ENCODE measurements around the gene ENSA.

Gene ENSA

DNA sequence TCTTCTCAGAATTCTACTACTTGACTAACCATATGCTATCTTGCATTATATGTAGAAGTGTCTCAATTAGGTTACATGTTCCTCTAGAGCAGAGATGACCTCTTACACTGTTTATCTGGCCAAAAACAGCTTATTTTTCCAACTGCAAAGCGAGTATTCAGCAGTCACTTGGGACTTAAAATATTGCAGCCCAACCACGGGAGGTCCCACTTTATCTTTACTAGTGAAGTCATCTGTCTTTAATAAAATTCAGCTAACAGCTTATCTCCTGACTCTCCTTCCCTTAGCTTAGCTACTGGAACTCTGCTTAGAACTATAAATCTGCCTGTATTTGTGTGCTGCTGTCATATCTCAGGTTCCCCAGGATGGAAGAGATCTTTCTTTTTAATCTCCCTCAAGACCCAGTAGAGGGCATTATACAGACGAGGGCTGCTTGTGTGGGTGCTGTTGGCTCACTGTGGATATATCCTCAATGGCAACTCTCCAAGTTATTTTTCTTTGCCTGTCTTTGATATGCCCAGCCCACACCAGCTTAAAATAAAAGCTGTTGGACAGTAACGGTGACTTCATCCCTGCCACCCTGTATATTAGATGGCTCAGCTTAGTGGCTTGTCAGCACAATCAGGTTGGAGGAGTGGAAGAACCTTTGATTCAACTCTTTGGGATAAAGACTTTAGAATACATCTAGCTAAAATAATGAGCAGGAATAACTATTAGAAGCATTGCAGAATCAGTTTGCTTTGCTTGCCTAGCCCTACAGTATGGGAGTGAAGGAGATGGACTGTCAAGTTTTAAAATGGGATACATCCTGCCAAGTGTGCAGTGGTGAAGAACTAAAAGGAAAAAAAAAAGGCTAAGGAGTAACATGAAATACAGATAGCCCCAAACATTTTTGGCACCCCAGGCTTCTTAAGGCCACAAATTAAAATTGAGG lies 9.6 kb downstream of the ENSA start:
- no peak overlapping the region for H3K27ac ChIP-seq (replicated peaks; ENCODE audit: low read length)
- H3K27me3 ChIP-seq (ENCODE audit: control insufficient read depth in 3 of 3, insufficient read depth in 3 of 3, low read depth in 1 of 3, low read length in 3 of 3) = no peaks in the 10 kb centered on the region
- no peak overlapping the region for H2BK15ac ChIP-seq (ENCODE audit: low read length)
- H3K14ac ChIP-seq (ENCODE audit: low read length) = no peak overlapping the region
- no peak for DNase-seq (ENCODE audit: low spot score)
- H2BK120ac ChIP-seq (ENCODE audit: low read depth, low read length) = no peak overlapping the region
- no CpG with 5 or more reads among the region's 4 CpGs for WGBS, 2 donors (ENCODE audit: extremely low coverage in 2 of 2, insufficient read length in 2 of 2, insufficient replicate concordance in 1 of 2)
- no peak overlapping the region for H4K8ac ChIP-seq (ENCODE audit: low read depth, low read length)
- no peak overlapping the region for H2BK12ac ChIP-seq (ENCODE audit: low read length)
- H4K91ac ChIP-seq (ENCODE audit: low read depth, low read length, poor library complexity) = no peak overlapping the region
- no peak overlapping the region for H3K23ac ChIP-seq (ENCODE audit: low read depth, low read length, poor library complexity)
- H3K4me1 ChIP-seq (ENCODE audit: control insufficient read depth in 2 of 2, insufficient read depth in 1 of 2, low read depth in 1 of 2, low read length in 2 of 2) = no peaks in the 10 kb centered on the region
- no peak overlapping the region for H3K9ac ChIP-seq (ENCODE audit: low read depth, low read length, poor library complexity)
- no peak overlapping the region for H2AK5ac ChIP-seq (ENCODE audit: low read depth, low read length)
- no peaks in the 10 kb centered on the region for H3K79me1 ChIP-seq (ENCODE audit: low read depth, low read length)
- no peak overlapping the region for H3K4me3 ChIP-seq (ENCODE audit: low read length in 2 of 2)
- no peaks in the 10 kb centered on the region for H3K9me3 ChIP-seq (replicated peaks in 1 of 2; ENCODE audit: control insufficient read depth in 2 of 2, insufficient read depth in 1 of 2, low read depth in 1 of 2, low read length in 2 of 2)
- H3K18ac ChIP-seq (ENCODE audit: low read length) = no peak overlapping the region
- no peak overlapping the region for H3K4ac ChIP-seq (ENCODE audit: low read length)
- no peak overlapping the region for H3K4me2 ChIP-seq (ENCODE audit: insufficient read depth, low read length, poor library complexity, severe bottlenecking)
- no peak overlapping the region for H2BK5ac ChIP-seq (ENCODE audit: low read length)
- H2AFZ ChIP-seq (ENCODE audit: low read length) = no peak overlapping the region
- peaks cover 32 to 95% of the 10 kb centered on the region in 2 donors for H3K36me3 ChIP-seq (replicated peaks in 1 of 2; ENCODE audit: control insufficient read depth in 2 of 2, insufficient read depth in 2 of 2, low read length in 2 of 2)

DNA sequence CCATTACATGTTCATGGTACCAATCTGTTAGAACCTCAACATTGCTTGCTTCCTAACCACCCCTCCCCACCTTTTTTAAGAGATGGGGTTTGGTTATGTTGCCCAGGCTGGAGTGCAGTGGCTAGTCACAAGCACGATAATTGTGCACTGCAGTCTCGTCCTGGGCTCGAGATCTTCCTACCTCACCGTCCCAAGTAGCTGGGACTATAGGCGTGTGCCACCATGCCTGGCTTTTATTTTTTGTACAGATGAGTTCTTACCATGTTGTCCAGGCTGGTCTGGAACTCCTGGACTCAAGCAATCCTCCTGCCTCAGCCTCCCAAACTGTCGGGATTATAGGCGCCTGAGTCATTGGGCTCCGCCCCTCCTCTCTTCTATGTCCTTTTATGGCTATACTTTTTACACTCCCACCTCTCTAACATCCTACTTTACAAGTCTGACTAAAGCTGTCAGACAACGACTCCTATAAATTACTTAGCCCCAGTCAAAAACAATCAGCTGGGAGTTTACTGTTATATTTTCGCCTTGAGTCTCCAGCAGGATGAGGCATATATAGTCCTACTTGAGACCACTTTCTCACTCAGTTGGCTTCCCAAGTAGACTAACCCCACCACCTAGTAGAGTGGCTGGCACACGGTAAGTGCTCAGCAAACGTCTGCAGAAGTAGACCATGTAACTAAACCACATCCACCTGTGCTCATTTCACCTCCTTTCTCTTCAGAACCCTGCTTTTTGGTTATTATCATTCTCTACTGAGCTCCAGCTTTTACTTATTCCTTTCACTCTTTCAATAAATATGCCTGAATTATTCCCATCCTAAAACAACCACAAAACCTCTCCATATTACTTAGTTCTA lies 13.8 kb downstream of the ENSA start:
- Histone ChIP-seq H3K27ac (replicated peaks; ENCODE audit: low read length) (no peak overlapping the region), H3K18ac (ENCODE audit: low read length) (no peak overlapping the region), H2BK12ac (ENCODE audit: low read length) (no peak overlapping the region), H3K27me3 (ENCODE audit: control insufficient read depth in 3 of 3, insufficient read depth in 3 of 3, low read depth in 1 of 3, low read length in 3 of 3) (no peaks in the 10 kb centered on the region), H3K9ac (ENCODE audit: low read depth, low read length, poor library complexity) (no peak overlapping the region), H4K8ac (ENCODE audit: low read depth, low read length) (no peak overlapping the region), H4K91ac (ENCODE audit: low read depth, low read length, poor library complexity) (no peak overlapping the region), H3K4me2 (ENCODE audit: insufficient read depth, low read length, poor library complexity, severe bottlenecking) (no peak overlapping the region), H3K9me3 (replicated peaks in 1 of 2; ENCODE audit: control insufficient read depth in 2 of 2, insufficient read depth in 1 of 2, low read depth in 1 of 2, low read length in 2 of 2) (no peaks in the 10 kb centered on the region), H2AK5ac (ENCODE audit: low read depth, low read length) (no peak overlapping the region), H3K79me1 (ENCODE audit: low read depth, low read length) (no peaks in the 10 kb centered on the region), H3K14ac (ENCODE audit: low read length) (no peak overlapping the region), H3K4me3 (ENCODE audit: low read length in 2 of 2) (no peak overlapping the region), H2BK15ac (ENCODE audit: low read length) (no peak overlapping the region), H3K36me3 (replicated peaks in 1 of 2; ENCODE audit: control insufficient read depth in 2 of 2, insufficient read depth in 2 of 2, low read length in 2 of 2) (peaks cover 22 to 73% of the 10 kb centered on the region in 2 donors), H3K23ac (ENCODE audit: low read depth, low read length, poor library complexity) (no peak overlapping the region), H3K4me1 (ENCODE audit: control insufficient read depth in 2 of 2, insufficient read depth in 1 of 2, low read depth in 1 of 2, low read length in 2 of 2) (peaks cover 2 to 10% of the 10 kb centered on the region in 2 donors), H3K4ac (ENCODE audit: low read length) (no peak overlapping the region), H2BK120ac (ENCODE audit: low read depth, low read length) (no peak overlapping the region), H2BK5ac (ENCODE audit: low read length) (no peak overlapping the region), H2AFZ (ENCODE audit: low read length) (no peak overlapping the region)
- WGBS, 2 donors (ENCODE audit: extremely low coverage in 2 of 2, insufficient read length in 2 of 2, insufficient replicate concordance in 1 of 2) = no CpG with 5 or more reads among the region's 12 CpGs
- no peak for DNase-seq (ENCODE audit: low spot score)

DNA sequence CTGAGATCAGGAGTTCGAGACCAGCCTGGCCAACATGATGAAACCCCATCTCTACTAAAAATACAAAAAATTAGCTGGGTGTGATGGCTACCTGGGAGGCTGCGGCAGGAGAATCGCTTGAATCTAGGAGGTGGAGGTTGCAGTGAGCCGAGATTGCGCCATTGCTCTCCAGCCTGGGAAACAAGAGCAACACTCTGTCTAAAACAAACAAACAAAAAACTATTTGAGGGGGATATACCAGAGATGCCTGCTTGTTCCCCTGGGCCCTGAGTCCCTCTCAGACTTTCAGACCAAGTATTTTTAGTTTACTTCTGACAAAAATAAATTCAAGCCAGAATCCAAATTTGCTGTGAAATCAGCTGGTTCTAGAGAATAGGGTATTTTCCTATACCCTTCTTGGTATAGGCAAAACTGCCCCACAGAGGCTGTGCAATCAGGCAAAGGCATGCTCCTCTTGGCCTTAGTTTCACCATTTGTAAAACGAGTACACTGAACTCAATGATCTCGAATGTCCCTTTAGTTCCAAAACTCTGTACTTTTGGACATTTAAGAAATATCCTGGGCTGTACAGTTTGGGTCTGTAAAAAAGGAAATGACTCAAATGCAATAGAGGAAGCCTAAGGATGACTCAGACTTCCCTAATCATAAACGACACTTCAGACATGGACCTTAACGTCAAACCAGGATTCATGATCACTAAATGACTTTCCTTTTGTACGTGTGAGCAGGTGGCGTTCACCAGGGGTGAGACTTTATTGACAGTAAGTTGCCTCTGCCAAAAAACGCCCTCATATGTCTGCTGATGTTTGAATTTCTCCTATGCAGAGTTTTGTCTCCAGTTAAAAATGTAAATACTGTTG lies 16.1 kb downstream of the ENSA start:
- H3K4ac ChIP-seq (ENCODE audit: low read length) = no peak overlapping the region
- no peaks in the 10 kb centered on the region for H3K79me1 ChIP-seq (ENCODE audit: low read depth, low read length)
- H3K23ac ChIP-seq (ENCODE audit: low read depth, low read length, poor library complexity) = no peak overlapping the region
- H2AK5ac ChIP-seq (ENCODE audit: low read depth, low read length) = no peak overlapping the region
- H2BK12ac ChIP-seq (ENCODE audit: low read length) = no peak overlapping the region
- peaks cover 5 to 22% of the 10 kb centered on the region in 2 donors for H3K4me1 ChIP-seq (ENCODE audit: control insufficient read depth in 2 of 2, insufficient read depth in 1 of 2, low read depth in 1 of 2, low read length in 2 of 2)
- no peak overlapping the region for H3K27ac ChIP-seq (replicated peaks; ENCODE audit: low read length)
- no peak overlapping the region for H4K91ac ChIP-seq (ENCODE audit: low read depth, low read length, poor library complexity)
- H2BK15ac ChIP-seq (ENCODE audit: low read length) = no peak overlapping the region
- no peak overlapping the region for H2BK5ac ChIP-seq (ENCODE audit: low read length)
- H3K4me3 ChIP-seq (ENCODE audit: low read length in 2 of 2) = no peak overlapping the region
- no peaks in the 10 kb centered on the region for H3K9me3 ChIP-seq (replicated peaks in 1 of 2; ENCODE audit: control insufficient read depth in 2 of 2, insufficient read depth in 1 of 2, low read depth in 1 of 2, low read length in 2 of 2)
- no peak overlapping the region for H3K18ac ChIP-seq (ENCODE audit: low read length)
- H2BK120ac ChIP-seq (ENCODE audit: low read depth, low read length) = no peak overlapping the region
- no peak overlapping the region for H2AFZ ChIP-seq (ENCODE audit: low read length)
- no peak overlapping the region for H4K8ac ChIP-seq (ENCODE audit: low read depth, low read length)
- H3K9ac ChIP-seq (ENCODE audit: low read depth, low read length, poor library complexity) = no peak overlapping the region
- peaks cover 8 to 52% of the 10 kb centered on the region in 2 donors for H3K36me3 ChIP-seq (replicated peaks in 1 of 2; ENCODE audit: control insufficient read depth in 2 of 2, insufficient read depth in 2 of 2, low read length in 2 of 2)
- no peak for DNase-seq (ENCODE audit: low spot score)
- H3K14ac ChIP-seq (ENCODE audit: low read length) = no peak overlapping the region
- no peaks in the 10 kb centered on the region for H3K27me3 ChIP-seq (ENCODE audit: control insufficient read depth in 3 of 3, insufficient read depth in 3 of 3, low read depth in 1 of 3, low read length in 3 of 3)
- H3K4me2 ChIP-seq (ENCODE audit: insufficient read depth, low read length, poor library complexity, severe bottlenecking) = no peak overlapping the region
- WGBS, 2 donors (ENCODE audit: extremely low coverage in 2 of 2, insufficient read length in 2 of 2, insufficient replicate concordance in 1 of 2) = no CpG with 5 or more reads among the region's 12 CpGs
